NCI-H1930 (cell line): Measurements from ENCODE around the gene GFPT2.

ENCODE experiments used
- DNase-seq, 2 experiments: peaks; one replicate each; lab custom pipeline; 2025; lab: John Stamatoyannopoulos, UW

Gene GFPT2

GRCh38 chr5:180378438-180379344 lies 25.6 kb upstream of the GFPT2 start:
- no peak for DNase-seq

- DNase-seq = no peak
These were observed 24.5 kb upstream of the GFPT2 start for GRCh38 chr5:180377556-180378197.

- DNase-seq = no peak
These were observed 23.4 kb upstream of the GFPT2 start for GRCh38 chr5:180376511-180376910.

- DNase-seq = no peak
These were observed 22.8 kb upstream of the GFPT2 start for GRCh38 chr5:180375955-180376354.

- no peak for DNase-seq
These were observed 22.2 kb upstream of the GFPT2 start for GRCh38 chr5:180375291-180375690.

GRCh38 chr5:180373870-180374269 lies 20.7 kb upstream of the GFPT2 start:
- DNase-seq = no peak

GRCh38 chr5:180373454-180373853 lies 20.3 kb upstream of the GFPT2 start:
- DNase-seq = no peak

- no peak for DNase-seq
These were observed 18.8 kb upstream of the GFPT2 start for GRCh38 chr5:180371949-180372348.

- DNase-seq = no peak
These were observed 17.9 kb upstream of the GFPT2 start for GRCh38 chr5:180370861-180371641.

GRCh38 chr5:180367991-180368390 lies 14.9 kb upstream of the GFPT2 start:
- no peak for DNase-seq

- no peak for DNase-seq
These were observed 14.2 kb upstream of the GFPT2 start for GRCh38 chr5:180367300-180367699.

GRCh38 chr5:180366326-180366725 lies 13.2 kb upstream of the GFPT2 start:
- DNase-seq = no peak

- no peak for DNase-seq
These were observed 12.7 kb upstream of the GFPT2 start for GRCh38 chr5:180365829-180366228.

GRCh38 chr5:180364306-180364856 lies 11.2 kb upstream of the GFPT2 start:
- DNase-seq = no peak

GRCh38 chr5:180360078-180360957 lies 7.2 kb upstream of the GFPT2 start:
- no peak for DNase-seq

- no peak for DNase-seq
These were observed 5.6 kb upstream of the GFPT2 start for GRCh38 chr5:180358694-180359093.

- no peak for DNase-seq
These were observed 5.0 kb upstream of the GFPT2 start for GRCh38 chr5:180358179-180358578.

GRCh38 chr5:180354966-180355365 lies 1.8 kb upstream of the GFPT2 start:
- DNase-seq = no peak

GRCh38 chr5:180353980-180354452 lies 880 bp upstream of the GFPT2 start:
- DNase-seq = no peak

- DNase-seq = no peak
These were observed 754 bp downstream of the GFPT2 start for GRCh38 chr5:180352116-180353047.
